Mesothelial cell of epicardium (in vitro differentiated cells): ENCODE results near the gene FOXP3. TPM values are rescaled to one million over a fixed set of nuclear protein-coding genes. Genes with fewer than 3 reads are reported as not detected.

Experiments used
- DNase-seq, 2 experiments: peaks; one replicate each; pipeline ENCODE4 v3.0.0; 2021; ENCODE audit warnings: low spot score in 2 of 2; ENCODE audit not compliant: unreplicated experiment in 2 of 2
- H3K27ac Mint-ChIP-seq: 2 replicates; pipeline ENCODE4 v1.8.0; 2021; ENCODE audit warnings: mixed read lengths
- H3K27me3 Mint-ChIP-seq: 2 replicates; pipeline ENCODE4 v1.8.0; 2021; ENCODE audit warnings: low read depth, mixed read lengths
- H3K36me3 Mint-ChIP-seq: 2 replicates; pipeline ENCODE4 v1.8.0; 2021; ENCODE audit warnings: mixed read lengths
- H3K4me1 Mint-ChIP-seq: 2 replicates; pipeline ENCODE4 v1.8.0; 2021; ENCODE audit warnings: mixed read lengths
- H3K4me3 Mint-ChIP-seq: 2 replicates; pipeline ENCODE4 v1.8.0; 2021; ENCODE audit warnings: mild to moderate bottlenecking, moderate library complexity, mixed read lengths
- H3K9me3 Mint-ChIP-seq: 2 replicates; pipeline ENCODE4 v1.8.0; 2021; ENCODE audit warnings: mixed read lengths
- total RNA-seq: library from RNA; stranded (reverse); gene quantifications from 3 replicates; pipeline ENCODE4 v1.2.1, GENCODE V29; 2021
- TF ChIP-seq, protein P1 (sequence below): fragments of 200-600 bp; sonication (generic); IDR thresholded peaks from one replicate; pipeline ENCODE4 v1.5.0; 2021; ENCODE audit warnings: antibody characterized with exemption; ENCODE audit not compliant: unreplicated experiment

Gene FOXP3
- total RNA-seq, 1 donor from 2014 or later = 0.34 TPM

DNA sequence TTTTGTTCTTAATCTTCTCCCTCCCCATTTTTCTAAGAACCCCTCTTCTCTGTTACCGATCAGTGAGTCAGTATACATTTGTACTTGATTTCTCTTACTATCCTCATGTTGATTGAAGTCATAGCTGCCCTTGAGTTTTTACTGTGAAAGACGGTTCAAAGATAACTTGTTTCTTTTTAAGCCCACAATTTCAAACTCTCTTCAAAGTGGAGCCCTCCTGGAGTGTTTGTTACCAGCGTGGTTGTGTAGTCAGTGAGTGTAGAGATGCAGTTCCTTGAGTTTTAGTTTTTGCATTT lies 13.0 kb upstream of the FOXP3 start:
- DNase-seq = no peak
- H3K36me3 Mint-ChIP-seq = peaks cover 2% of the 10 kb centered on the region
- H3K4me1 Mint-ChIP-seq = peaks cover 15% of the 10 kb centered on the region
- no peaks in the 10 kb centered on the region for H3K27me3 Mint-ChIP-seq
- TF ChIP-seq, protein P1, sequence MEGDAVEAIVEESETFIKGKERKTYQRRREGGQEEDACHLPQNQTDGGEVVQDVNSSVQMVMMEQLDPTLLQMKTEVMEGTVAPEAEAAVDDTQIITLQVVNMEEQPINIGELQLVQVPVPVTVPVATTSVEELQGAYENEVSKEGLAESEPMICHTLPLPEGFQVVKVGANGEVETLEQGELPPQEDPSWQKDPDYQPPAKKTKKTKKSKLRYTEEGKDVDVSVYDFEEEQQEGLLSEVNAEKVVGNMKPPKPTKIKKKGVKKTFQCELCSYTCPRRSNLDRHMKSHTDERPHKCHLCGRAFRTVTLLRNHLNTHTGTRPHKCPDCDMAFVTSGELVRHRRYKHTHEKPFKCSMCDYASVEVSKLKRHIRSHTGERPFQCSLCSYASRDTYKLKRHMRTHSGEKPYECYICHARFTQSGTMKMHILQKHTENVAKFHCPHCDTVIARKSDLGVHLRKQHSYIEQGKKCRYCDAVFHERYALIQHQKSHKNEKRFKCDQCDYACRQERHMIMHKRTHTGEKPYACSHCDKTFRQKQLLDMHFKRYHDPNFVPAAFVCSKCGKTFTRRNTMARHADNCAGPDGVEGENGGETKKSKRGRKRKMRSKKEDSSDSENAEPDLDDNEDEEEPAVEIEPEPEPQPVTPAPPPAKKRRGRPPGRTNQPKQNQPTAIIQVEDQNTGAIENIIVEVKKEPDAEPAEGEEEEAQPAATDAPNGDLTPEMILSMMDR = no peak
- H3K4me3 Mint-ChIP-seq = no peak overlapping the region
- H3K27ac Mint-ChIP-seq = no peak overlapping the region
- H3K9me3 Mint-ChIP-seq = peaks cover 10% of the 10 kb centered on the region

DNA sequence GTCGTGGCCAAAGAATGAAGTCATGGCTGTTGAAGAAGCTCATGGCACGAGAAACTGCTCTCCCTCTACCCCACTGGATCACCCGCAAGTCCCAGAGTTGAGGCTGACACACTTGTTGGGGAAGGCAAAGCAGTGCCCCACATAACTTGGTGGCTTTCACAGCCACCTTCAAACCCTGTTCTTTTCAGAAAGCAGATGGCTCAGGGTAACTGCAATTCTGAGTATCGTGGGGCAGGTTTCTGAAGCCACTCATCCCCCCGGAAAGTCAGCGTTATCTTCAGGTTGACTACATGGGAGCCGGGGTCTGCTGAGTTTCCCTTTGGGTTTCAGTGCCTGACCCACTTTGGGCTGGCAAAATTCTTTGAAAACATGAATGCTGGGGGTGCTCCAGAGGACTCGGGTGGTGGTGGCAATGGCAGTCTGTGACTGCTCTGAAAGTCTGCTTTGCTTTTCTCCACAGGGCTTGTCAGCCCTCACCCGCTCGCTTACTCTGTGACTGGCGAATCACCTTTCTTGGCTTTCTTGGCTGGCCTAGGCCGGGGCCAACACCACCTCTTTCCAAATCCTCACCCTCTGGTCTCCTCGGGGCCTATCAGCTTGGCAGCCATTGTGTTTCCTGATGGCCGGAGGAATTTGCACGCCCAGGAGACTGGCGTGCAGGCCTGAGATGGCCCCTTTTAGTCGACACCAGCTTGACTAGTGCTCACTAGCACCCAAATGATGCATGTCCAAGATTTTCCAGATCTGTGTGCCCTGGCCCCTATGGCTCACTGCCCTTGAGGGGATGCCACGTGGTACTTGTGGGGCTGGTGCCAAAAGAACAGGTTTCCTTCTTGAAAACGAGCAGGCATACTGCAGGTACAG lies 12.4 kb upstream of the FOXP3 start:
- peaks cover 2% of the 10 kb centered on the region for H3K36me3 Mint-ChIP-seq
- TF ChIP-seq, protein P1 = no peak
- H3K4me1 Mint-ChIP-seq = peaks cover 12% of the 10 kb centered on the region
- no peaks in the 10 kb centered on the region for H3K27me3 Mint-ChIP-seq
- no peak for DNase-seq
- no peak overlapping the region for H3K27ac Mint-ChIP-seq
- H3K9me3 Mint-ChIP-seq = peaks cover 6% of the 10 kb centered on the region
- no peak overlapping the region for H3K4me3 Mint-ChIP-seq

DNA sequence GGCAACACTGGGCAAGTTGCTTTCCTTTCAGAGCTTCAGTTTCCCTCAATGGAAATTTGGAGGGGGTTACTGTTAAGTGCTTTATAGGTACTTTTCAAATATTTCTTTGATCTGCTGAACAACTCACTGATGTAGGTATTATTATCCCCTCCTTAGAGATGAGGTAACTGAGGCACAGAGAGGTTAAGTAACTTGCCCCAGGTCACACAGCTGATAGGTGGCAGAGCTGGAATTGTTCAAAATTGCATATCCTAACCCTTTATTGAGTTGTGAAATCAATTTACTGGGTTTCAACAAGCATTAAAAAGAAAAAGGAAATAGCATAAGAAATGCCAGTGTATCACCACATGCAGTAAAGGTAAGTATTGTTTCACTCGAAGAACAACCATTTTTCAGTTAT lies 11.7 kb upstream of the FOXP3 start:
- TF ChIP-seq, protein P1 = no peak
- peaks cover 16% of the 10 kb centered on the region for H3K4me1 Mint-ChIP-seq
- no peaks in the 10 kb centered on the region for H3K27me3 Mint-ChIP-seq
- no peak overlapping the region for H3K27ac Mint-ChIP-seq
- no peak for DNase-seq
- H3K36me3 Mint-ChIP-seq = peaks cover 2% of the 10 kb centered on the region
- H3K9me3 Mint-ChIP-seq = peaks cover 8% of the 10 kb centered on the region
- no peak overlapping the region for H3K4me3 Mint-ChIP-seq

DNA sequence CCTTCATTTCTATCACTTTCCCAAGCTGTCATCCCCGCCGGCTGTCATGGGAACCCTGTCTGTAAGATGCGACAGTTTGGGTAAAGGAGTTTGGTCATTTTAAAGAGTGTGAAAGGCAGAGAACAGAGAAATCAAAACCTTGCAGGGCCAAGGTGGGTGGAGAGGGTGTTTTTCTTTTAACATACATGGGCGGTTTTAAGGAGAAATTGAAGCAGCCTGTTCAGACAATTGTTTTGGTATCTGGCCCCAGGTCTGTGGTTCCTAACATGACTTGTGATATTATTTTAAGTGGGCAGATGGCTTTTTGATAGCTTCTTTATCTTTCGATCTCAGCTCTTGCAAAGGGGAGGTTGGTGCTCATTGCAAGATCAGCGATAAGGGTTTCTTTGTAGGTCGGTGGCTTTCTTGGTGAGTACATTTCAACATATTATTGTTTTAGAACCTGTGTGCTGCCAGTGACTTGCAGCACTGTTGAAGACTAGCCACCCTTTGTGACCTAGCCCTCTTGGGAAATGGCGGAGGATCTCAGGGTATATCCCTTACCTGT lies 8.7 kb upstream of the FOXP3 start:
- no peak overlapping the region for H3K27ac Mint-ChIP-seq
- no peaks in the 10 kb centered on the region for H3K27me3 Mint-ChIP-seq
- H3K4me3 Mint-ChIP-seq = no peak overlapping the region
- peaks cover 13% of the 10 kb centered on the region for H3K9me3 Mint-ChIP-seq
- TF ChIP-seq, protein P1 = no peak
- DNase-seq = no peak
- H3K36me3 Mint-ChIP-seq = peaks cover 2% of the 10 kb centered on the region
- H3K4me1 Mint-ChIP-seq = peaks cover 22% of the 10 kb centered on the region

DNA sequence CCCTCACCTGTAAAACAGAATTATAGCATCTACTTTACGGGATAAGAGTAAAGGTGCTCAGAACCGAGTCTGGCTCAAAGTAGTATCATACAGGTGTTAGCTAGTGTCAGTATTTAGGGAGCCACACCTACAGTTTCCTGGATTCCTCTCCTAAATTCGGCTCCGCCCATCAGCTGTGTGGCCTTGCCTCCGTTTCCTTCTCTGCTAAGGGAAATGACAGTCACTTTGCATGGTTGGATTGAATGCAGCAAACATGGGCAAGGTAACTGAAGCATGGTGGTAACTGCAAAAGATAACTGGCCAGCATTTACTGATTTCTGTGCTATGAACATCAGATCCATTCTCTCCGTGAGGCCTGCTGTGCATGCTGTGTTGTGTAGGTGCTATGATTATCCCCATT lies 7.9 kb upstream of the FOXP3 start:
- Mint-ChIP-seq H3K27ac (no peak overlapping the region), H3K9me3 (peaks cover 16% of the 10 kb centered on the region), H3K4me3 (no peak overlapping the region), H3K4me1 (peaks cover 24% of the 10 kb centered on the region), H3K27me3 (no peaks in the 10 kb centered on the region), H3K36me3 (peaks cover 2% of the 10 kb centered on the region)
- TF ChIP-seq, protein P1 = no peak
- no peak for DNase-seq
